GM21360 (cell line): ENCODE results near the gene PHACTR3.

Experiments
- ATAC-seq: cut with Tn5 transposase; IDR thresholded peaks from one replicate; pipeline ENCODE4 v1.9.1; 2021; ENCODE audit warnings: mild to moderate bottlenecking, moderate library complexity; ENCODE audit not compliant: unreplicated experiment

PHACTR3 gene

DNA sequence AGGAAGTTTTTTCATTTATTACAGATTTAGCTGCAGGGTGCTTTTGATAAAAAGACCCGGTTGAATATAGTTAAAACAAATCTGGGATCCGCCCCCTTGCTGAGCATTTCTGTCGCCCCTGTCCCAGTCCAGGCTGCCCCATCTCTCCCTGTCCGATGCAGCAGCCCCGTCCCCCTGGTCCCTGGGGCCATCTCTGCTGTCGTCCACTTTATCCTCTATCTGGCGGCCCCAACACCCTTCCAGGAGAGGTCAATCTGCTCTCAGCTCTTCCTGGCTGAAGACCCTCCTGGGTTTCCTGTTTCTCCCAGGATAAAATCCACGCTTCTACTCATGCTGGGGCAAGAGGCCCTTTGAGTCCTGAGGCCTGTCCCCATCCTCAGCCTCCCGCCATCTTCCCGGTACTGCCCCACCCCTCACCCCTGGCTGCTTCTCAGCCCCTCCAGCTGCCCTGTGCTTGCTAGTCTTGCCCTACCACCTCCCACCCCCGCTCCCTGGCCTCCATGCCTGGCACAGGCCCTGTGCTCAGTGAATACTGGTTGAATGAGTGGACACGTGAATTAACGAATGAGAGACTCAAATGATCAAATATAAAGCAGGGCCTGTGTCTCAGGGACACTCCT lies 16.0 kb upstream of the PHACTR3 start:
- ATAC-seq: no peak

DNA sequence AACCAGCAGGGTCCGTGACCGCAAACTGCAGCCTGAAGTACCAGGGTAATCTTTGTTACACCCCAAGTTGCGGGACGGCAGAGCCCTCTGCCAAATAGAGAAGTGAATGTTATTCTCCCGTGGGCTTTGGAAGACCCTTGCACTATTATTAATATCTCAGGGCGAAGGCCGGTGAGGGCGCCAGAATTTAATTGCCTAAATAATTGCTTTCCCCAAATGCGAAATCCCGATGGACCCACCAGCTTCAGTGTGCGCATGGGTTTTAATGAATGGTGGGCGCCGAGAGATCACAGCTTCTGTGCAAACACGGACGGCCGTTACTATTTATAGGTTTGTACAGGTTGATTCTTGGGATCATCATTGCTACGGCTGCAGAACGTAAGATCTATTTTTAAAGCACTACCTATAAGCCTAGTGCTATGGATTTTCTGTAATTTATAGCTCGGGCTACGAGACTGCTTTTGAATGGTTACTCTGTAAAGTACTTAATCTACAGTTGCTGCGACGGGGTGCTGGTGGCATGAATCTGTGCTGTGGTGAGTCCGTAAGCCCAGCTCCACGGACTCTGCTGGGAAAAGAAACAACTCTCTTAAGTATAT lies 15.2 kb upstream of the PHACTR3 start:
- ATAC-seq: no peak

DNA sequence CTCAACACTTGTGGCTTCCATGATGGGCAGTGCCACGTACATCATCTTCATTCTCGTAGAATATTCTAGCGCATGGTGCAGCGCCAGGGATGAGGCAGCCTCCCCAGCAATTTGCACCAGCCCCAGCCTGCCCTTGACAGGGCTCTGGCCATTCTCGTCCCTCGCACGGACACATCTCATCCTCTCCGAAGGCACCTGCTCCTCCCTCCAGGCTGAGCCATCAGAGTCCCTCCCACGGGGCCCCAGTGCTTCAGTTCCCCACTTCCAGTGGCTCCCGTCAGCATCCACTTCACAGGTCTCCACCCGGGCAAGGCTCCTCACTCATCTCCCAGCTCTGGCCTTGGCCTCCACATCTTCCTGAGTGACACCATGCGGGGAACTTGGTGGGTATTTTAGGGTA lies 13.3 kb upstream of the PHACTR3 start:
- no peak for ATAC-seq

DNA sequence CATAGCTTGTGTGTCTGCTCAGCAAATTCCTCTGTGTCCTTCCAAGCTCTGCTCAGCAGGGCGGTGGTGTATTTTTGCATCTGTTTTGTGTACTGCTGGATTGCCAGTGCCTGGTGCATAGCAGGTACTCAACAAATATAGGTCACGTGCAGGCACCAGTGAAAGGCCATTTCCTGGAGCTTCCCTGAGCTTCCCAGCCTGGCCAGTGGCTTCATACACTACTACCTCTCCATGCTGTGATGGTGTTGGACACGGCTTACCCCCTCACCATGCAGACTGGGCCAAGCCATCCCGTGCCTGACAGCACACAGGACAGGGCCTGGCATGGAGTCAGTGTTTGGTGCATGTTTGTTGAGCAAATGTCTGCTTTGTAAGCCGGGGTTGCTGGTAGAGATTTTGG lies 7.7 kb upstream of the PHACTR3 start:
- no peak for ATAC-seq

DNA sequence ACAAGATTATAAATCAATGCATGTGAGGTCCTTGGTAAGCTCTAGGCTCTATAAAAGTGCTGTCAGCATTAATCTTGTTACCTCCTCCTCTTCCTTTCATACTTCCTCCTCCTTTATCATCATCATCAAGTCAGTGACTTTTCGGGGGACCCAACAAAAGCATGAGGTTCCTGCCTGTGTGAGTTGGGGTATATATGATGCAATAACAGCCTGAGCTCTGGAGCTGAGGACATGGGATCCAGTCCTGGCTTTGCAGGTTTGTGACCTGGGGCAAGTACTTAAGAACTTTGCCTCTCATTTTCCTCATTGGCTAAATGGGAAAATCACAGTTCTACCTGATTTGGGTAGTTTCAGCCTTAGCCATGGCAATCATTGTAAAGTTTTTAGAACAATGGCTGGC lies 7.1 kb upstream of the PHACTR3 start:
- no peak for ATAC-seq

DNA sequence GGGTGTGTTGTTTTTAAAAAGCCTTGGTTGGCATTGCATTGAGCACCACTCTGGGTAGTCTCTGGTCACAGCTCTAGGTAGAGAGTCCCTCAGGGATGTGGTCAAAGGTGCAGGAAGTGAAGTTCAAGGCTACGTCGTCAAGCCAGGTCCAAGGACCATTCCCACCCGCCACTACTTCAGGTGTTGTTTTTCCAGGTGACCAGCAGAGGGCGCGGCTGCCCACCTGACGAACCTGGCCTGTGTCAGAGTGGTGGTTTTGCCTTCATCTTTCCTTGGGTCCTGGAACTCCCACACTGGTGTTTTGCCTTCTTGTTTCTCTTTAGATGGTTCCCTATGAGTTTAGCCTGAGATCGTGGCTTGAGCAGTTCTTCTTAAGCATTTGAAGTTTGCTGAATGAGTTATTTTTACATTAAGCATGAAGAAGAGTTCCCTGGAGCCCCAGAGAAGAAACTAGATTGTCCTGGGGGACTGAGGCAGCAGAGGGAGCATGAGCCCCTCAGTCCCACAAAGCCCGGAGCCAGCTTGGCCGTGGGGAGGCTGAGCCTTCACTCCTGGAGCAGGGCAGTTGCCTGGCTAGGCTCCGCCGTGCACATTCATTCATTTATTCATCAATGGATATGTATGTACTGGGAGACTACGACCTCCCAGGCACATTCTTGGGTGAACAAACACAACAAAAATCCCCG lies 5.6 kb upstream of the PHACTR3 start:
- ATAC-seq: peak; percentile 64

DNA sequence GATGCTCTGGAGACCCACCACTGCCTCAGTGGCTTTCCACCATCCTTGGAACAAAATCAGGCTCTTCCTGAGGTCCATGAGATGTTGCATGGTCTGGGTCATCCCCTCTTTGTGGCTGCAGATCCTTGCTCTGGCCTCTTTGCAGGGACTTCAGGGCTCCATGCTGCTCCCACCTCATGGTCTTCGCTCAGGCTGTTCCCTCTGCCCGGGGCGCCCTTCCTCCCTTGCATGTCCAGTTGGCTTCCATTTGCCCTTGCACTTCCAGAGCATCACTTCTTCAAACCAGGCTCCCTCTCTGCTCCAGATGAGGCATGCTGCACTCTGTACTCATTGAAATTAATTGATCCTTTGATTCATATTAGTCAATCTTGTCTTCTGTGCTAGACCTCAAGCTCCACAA lies 4.4 kb upstream of the PHACTR3 start:
- no peak for ATAC-seq

DNA sequence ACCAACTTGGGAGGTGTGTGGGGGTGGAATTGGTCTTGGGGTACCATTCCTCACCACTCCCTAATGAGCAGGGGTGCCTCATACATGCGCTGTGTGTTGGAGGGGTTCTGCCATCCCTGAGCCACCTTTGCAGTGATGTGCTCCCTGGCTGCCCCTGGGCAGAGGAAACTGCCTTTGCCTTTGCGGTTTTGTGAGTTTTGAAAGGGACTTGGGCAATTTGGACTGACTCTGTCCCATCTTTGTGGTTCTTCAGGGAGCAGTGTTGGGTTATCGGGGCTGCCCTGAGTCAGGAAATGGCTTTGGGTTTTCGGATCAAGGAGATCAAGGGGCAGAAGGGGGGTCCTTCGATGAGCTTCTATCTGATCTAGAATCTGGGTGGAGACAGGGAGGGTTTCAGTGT lies 3.9 kb upstream of the PHACTR3 start:
- no peak for ATAC-seq

DNA sequence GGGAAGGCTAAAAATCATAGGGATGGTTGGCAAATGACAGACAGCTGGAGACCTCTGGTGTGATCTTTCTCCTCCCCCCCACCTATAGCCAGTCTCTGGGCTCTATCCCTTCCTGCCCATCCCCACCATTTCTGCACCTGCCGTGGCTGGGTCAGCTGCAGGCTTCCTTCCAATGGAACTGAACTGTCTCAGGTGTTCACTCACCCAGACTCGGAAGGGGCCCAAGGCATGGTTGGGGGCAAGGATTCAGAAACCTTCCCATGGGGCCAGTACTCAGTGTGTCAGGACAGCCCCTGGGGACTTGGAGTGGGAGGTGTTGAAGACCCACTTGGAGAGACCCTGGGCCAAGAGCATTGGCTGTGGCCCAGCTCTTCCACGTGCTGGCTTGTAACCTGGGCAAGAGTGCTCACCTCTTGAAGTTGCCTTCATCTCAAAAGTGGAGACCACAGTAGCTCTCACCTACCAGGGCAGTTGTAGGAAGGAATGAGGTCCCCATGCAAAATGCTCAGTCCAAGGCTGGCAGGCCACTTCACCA lies 1.7 kb upstream of the PHACTR3 start:
- no peak for ATAC-seq

DNA sequence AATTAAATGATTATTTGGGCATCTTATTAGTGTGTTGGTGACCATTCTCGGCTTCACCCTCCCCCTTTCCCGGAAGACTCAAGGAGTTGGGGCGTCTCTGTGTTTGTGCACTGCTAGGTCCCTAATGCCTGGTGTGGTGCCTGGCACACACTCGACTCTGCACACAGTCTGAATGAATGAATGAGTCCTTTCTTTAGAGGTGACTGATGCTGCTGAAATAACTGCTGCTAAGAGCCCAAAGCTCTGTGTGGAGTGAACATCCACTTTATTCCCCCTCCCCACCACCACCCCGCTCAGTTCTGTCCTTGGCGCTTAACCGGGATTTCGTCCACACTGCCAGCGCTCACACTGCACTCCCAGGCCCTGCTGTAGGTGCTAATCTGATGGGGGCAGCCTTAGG lies 1.2 kb upstream of the PHACTR3 start:
- no peak for ATAC-seq

DNA sequence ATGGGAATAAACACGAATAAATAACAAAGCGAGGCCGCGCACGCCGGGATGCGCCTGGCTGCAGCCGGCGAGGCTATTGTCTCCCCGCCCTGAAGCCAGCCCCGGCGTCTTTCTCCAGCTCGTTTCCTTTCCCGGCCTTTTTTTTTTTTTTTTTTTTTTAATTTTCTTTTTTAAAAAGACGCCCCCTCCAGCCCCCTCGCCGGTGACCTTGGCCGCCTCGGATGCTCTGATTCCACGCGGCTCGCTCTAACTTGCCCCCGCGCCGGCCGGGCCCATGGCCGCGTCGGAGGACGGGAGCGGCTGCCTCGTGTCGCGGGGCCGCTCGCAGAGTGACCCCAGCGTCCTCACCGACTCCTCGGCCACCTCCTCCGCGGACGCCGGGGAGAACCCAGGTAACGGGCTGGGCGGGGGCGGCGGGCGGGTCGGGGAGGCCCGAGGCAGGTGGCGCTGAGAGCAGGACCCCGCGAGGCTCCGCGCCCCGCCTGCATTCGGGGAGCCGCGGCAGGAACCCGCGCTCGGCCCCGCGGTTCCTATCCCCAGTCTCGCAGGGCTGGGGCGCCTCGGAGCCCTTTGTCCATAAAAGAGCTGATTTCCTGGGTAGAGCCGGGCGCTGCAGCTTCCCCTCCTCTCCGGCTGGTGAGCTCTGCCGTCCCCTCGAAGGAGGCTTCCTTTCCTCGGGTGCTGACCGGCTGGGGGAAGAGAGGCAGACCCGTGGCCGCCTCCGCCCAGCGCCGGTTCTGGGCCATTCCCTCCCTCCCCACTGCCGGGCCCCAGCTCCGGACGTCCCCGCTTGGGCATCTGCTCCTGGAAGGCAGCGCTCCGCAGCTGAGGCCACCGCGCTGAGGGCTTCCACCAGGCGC lies 631 bp downstream of the PHACTR3 start:
- ATAC-seq: no peak

DNA sequence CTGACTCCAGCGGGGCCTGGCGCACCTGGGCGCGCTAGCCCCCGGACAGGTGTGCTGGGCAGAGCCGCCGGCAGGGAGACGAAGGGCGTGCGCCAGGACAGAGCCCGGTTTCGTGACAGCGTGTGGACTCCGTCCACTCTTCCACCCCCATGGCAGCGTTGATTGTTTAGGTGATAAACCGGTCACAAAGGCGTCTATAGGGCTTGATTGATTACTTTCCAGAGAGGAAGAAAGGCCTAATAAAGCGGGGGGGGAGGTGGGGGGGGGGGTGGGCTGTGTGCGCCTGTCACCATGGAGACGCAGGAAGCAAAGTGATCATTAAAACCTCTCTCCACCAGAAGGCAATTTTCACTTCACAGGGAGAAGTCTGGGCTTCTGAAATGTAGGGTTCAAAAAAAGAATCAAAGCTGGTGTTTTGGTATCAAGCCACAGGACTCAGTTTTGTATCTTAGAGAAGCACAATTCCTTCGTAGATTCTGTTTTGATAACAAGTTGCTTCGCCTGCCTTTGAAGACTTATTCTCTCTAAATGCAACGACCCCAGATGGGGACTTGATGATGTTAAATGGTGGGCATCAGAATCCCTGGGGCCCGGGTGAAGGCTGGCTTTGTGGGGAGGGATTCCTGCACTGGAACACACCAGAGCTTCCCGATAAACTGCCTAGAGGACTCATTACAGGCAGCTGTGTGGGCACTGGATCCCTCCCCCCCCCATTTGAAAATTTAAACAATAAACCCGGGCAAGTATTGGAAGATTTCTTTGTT lies 1.4 kb downstream of the PHACTR3 start:
- ATAC-seq: no peak

DNA sequence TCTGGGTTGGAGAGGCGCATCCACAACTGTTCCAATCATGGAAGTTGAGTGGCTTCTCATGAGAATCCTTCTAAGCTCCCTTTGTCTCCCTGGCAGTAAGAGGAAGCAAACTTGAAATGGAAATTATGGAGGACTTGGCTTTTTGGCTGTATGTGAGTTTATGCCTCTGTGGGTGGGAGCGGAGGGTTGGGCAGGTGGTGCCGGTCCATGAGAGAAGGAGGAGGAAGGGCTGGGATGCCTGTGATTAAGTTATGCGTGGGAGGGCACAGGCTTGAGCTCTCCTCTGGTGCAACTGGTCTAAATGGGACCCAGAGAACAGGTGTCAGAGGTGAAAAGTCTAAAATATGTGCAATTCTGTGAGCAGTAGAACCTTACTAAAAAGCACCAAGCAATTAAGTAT lies 2.2 kb downstream of the PHACTR3 start:
- ATAC-seq: no peak

DNA sequence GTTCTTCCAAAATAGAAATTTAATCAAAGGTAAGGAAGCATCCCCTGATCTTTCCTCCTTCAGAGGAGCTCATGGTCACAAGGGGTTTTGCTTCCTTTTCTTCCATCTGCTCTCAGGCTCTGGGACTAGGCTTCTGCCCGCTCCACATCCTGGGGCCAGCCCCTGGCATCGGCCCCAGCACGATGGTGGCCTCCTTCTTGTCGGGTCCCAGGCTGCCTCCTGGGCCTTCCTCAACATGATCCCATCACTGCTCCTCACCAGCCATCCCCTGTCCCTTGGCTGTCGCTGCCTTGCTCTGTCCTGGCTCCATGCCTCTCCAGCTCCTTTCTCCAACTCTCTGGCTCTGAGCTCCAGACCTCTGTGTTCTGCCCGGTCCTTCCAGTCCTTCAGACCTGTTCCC lies 4.1 kb downstream of the PHACTR3 start:
- ATAC-seq: no peak

DNA sequence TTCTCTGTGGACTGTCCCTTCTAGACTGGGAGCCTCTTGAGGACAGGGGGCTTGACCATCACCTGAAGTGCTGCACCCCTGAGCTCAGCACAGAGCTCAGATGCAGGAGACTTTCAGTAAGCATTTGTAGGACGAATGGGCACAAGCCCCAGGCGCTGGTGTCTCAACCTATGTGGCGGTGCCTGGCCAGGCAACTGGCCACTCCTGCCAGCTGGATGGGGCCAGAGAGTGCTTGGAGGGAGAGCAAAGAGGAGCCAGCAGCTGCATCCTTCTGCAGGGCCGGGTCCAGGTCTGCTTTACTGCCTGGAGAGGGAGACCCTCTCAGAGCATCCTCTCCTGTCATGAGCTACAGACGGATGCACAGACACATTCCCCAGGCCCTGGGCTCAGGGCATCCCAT lies 4.5 kb downstream of the PHACTR3 start:
- ATAC-seq: no peak

DNA sequence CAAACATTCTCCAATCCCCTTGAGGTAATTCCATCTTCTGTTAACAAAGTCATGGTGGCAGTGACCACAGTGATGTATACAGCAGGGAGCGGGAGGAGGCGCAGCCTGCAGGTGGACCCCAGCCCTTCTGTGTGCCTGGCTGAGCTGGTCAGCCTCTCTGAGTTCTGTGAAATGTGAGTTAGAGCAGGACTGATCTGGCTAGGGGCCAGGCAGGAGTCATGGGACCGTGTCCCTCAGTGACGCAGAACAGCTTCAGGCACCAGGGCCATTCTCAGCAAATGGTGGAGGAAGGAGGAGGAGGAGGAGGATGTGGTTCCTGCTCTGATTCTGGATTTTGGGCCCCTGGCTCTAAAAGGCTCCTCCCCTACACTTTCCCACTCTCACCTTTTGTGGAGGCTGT lies 6.9 kb downstream of the PHACTR3 start:
- no peak for ATAC-seq

DNA sequence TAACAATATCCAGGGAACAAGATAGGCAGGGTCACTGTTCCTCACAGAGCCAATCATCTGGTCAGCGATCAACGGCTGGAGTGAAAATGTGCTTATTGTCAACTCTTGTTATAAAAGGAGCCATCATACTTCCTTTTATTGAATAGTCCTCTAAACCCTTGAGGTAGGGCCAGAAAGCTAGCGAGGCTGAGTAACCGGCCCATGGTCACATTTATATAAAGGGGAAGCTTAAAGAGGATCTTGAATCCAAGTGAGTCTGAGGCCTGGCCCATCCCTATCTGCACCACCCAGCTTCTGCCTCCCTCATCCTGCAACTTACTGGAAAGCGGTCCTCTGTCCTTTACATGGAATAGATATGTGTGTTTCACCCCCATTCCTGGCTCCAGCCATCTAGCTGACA lies 9.5 kb downstream of the PHACTR3 start:
- ATAC-seq: no peak

DNA sequence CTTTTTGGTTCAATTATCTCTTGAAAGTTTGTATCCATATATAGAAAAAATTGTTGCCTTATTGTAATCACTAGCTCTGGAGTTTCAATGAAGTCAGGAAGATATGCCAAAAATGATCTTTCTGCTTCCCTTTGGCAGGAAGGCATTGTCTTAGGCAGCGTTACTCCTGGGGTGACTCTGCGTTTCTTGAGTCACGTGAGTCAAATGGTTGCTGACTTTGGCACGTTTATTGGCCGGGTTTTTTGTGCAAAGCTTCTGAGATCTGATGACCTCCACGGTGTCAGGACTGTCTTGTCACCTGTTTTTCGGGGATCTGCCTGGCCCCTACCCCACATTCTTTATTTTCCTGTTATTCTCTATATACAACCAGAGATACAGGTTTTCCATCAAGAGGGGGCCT lies 10.4 kb downstream of the PHACTR3 start:
- no peak for ATAC-seq

DNA sequence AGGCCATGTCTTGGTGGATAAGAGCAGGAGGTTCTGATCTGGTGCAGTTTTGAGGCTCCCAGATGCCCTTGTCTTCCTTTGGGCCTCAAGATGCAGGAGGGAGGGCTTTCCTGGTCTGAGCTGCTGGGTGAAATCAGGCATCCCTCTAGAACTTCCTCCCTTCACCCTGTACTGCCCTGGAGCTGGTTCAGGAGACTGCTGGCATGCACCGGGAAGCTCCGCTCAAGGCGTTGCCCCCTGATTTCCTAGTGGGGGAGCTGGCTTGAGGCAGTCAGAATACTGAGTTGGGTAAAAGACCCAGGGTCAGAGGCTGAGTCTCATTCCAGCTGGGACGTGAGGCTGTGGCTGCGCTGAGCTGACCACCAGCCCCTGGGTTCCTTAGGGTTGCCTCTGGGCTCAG lies 12.0 kb downstream of the PHACTR3 start:
- ATAC-seq: no peak

DNA sequence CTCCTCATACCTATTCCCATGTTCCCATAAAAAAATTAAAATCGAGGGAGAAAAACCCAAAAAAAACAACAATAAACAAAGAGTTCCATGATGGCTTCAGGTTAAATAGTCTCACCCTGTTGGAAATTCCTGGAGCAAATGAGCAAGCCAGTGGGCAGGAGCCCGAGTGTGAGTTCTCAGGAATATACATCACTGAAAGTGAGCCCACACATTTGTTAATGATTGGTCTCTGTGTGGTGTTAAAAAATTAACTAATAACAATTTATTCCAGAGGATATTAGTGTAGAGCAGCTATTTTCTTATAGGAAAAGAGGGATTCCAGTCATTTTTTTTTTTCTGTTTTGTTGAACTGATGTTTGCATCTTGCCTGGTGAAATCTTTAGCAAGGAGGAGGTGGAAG lies 12.9 kb downstream of the PHACTR3 start:
- no peak for ATAC-seq

DNA sequence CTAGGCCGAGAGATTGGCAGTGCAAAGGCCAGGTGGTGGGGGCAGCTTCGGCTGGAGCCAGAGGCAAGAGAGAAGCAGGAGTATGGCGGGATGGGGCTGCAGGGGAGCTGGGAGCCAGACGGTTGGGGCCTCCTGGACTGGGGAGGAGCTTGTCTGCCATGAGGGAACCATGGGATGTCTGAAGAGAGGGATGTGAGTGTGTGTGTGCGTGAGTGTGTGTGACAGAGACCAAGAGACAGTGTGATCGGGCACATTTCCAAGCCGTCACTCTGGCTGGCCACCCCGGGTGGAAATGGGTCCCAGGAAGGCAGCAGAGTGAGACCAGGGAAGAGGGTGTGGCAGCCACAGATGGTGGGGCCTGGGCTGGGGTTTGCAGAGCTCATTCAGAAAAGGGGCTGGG lies 13.8 kb downstream of the PHACTR3 start:
- no peak for ATAC-seq
